GM13976 (cell line): ENCODE data around the gene TBX18.

Source experiments
- DNase-seq: peaks from one replicate; pipeline ENCODE4 v3.0.0; 2012; ENCODE audit warnings: low spot score
- CTCF ChIP-seq: IDR thresholded peaks from 2 replicates; pipeline ENCODE4 v1.5.1; 2012; ENCODE audit warnings: borderline replicate concordance, mild to moderate bottlenecking; ENCODE audit not compliant: insufficient read depth; ENCODE audit errors: extremely low read depth, missing control alignments, control extremely low read depth
- in situ Hi-C: fragments of 300-500 bp; cut with MboI; formaldehyde crosslinking; loops from one replicate; pipeline ENCODE4 v1.12.0; 2022; ENCODE audit warnings: low sequenced_read_pairs, mixed read lengths, inconsistent platforms; ENCODE audit not compliant: unreplicated experiment

TBX18 gene

GRCh38 chr6:84652356-84653026, 111.9 kb downstream of the TBX18 start:
- no peak for TF ChIP-seq CTCF
- in situ Hi-C loops: no loop called here
- DNase-seq: no peak

- DNase-seq: no peak
- in situ Hi-C loops: no loop called here
- TF ChIP-seq CTCF: no peak
These were observed 112.8 kb downstream of the TBX18 start for GRCh38 chr6:84651583-84651982.

- TF ChIP-seq CTCF: no peak
- in situ Hi-C loops: no loop called here
- DNase-seq: no peak
These were observed 116.0 kb downstream of the TBX18 start for GRCh38 chr6:84648444-84648843.

- no peak for DNase-seq
- in situ Hi-C loops: no loop called here
- TF ChIP-seq CTCF: no peak
These were observed 118.7 kb downstream of the TBX18 start for GRCh38 chr6:84645563-84646266.

- in situ Hi-C loops: no loop called here
- no peak for DNase-seq
- TF ChIP-seq CTCF: no peak
These were observed 119.4 kb downstream of the TBX18 start for GRCh38 chr6:84645000-84645399.

GRCh38 chr6:84643778-84644177, 120.6 kb downstream of the TBX18 start:
- in situ Hi-C loops: no loop called here
- DNase-seq: no peak
- no peak for TF ChIP-seq CTCF
